Neural cell (in vitro differentiated cells): Measurements from ENCODE around the gene CFAP100. TPM values are rescaled to one million over a fixed set of nuclear protein-coding genes. Genes with fewer than 3 reads are reported as not detected.

Experiments used
- H2AFZ ChIP-seq: fragments of 200-600, 300-800 bp; sonication (generic), shearing (Covaris generic); 2 replicates; pipeline ENCODE4 v1.6.0; 2014; ENCODE audit warnings: low read depth, mild to moderate bottlenecking, antibody characterized with exemption, low read length, moderate library complexity
- H3F3A ChIP-seq: fragments of 200-600 bp; shearing (Covaris generic); 2 replicates; pipeline ENCODE4 v1.6.1; 2016; ENCODE audit warnings: mild to moderate bottlenecking, moderate library complexity, mixed read lengths, antibody characterized with exemption, low read length; ENCODE audit not compliant: insufficient read depth, poor library complexity, severe bottlenecking
- H3K27ac ChIP-seq: fragments of 200-600, 300-800 bp; sonication (generic), shearing (Covaris generic); 2 replicates; pipeline ENCODE4 v1.5.1; 2014; ENCODE audit warnings: mild to moderate bottlenecking, low read length, moderate library complexity
- H3K27me3 ChIP-seq: fragments of 300-800, 200-600 bp; sonication (generic), shearing (Covaris generic); 2 replicates; pipeline ENCODE4 v1.6.0; 2014; ENCODE audit warnings: mild to moderate bottlenecking, low read depth, low read length, moderate library complexity; ENCODE audit not compliant: insufficient read depth
- H3K36me3 ChIP-seq: fragments of 300-800, 200-600 bp; sonication (generic), shearing (Covaris generic); 2 replicates; pipeline ENCODE4 v1.5.1; 2014; ENCODE audit warnings: mild to moderate bottlenecking, antibody characterized with exemption, low read length, moderate library complexity; ENCODE audit not compliant: insufficient read depth
- H3K4me2 ChIP-seq: fragments of 300-800, 200-600 bp; sonication (generic), shearing (Covaris generic); 2 replicates; pipeline ENCODE4 v1.6.0; 2014; ENCODE audit warnings: mild to moderate bottlenecking, low read length
- H3K4me3 ChIP-seq: fragments of 300-800, 200-600 bp; sonication (generic), shearing (Covaris generic); 2 replicates; pipeline ENCODE4 v1.5.1; 2014; ENCODE audit warnings: mild to moderate bottlenecking, low read length, moderate library complexity
- H3K79me2 ChIP-seq: fragments of 200-600 bp; shearing (Covaris generic); replicated peaks from 2 replicates; pipeline ENCODE4 v1.6.0; 2014; ENCODE audit warnings: mild to moderate bottlenecking, low read length, moderate library complexity; ENCODE audit not compliant: insufficient read depth
- H3K9ac ChIP-seq: fragments of 300-800, 200-600 bp; sonication (generic), shearing (Covaris generic); 2 replicates; pipeline ENCODE4 v1.6.1; 2016; ENCODE audit warnings: mild to moderate bottlenecking, low read length, mixed read lengths
- H3K9me2 ChIP-seq: fragments of 200-600 bp; shearing (Covaris generic); 2 replicates; pipeline ENCODE4 v1.6.1; 2016; ENCODE audit warnings: mild to moderate bottlenecking, low read length, mixed read lengths; ENCODE audit not compliant: insufficient read depth
- H3K9me3 ChIP-seq: fragments of 200-600, 300-800 bp; sonication (generic), shearing (Covaris generic); 2 replicates; pipeline ENCODE4 v1.6.1; 2016; ENCODE audit warnings: mild to moderate bottlenecking, mixed run types, low read length, moderate library complexity, mixed read lengths
- H4K20me1 ChIP-seq: fragments of 200-600 bp; shearing (Covaris generic); 2 replicates; pipeline ENCODE4 v1.6.1; 2016; ENCODE audit warnings: mild to moderate bottlenecking, mixed run types; ENCODE audit not compliant: insufficient read depth
- CTCF ChIP-seq: fragments of 450-650 bp; IDR thresholded peaks from 2 replicates; pipeline ENCODE4 v1.5.1; 2014; ENCODE audit warnings: antibody characterized with exemption, mild to moderate bottlenecking, moderate library complexity; ENCODE audit not compliant: poor library complexity, severe bottlenecking
- EP300 ChIP-seq: fragments of 450-650 bp; conservative IDR thresholded peaks from 2 replicates; pipeline ENCODE4 v1.6.1; 2014; ENCODE audit warnings: antibody characterized with exemption, mild to moderate bottlenecking, moderate library complexity; ENCODE audit not compliant: poor library complexity, severe bottlenecking
- EZH2 ChIP-seq: fragments of 200-600, 300-800 bp; shearing (Covaris generic), sonication (generic); IDR thresholded peaks from 2 replicates; pipeline ENCODE4 v1.6.1; 2014; ENCODE audit warnings: antibody characterized with exemption, low read length, borderline replicate concordance, mild to moderate bottlenecking; ENCODE audit not compliant: insufficient read depth, poor library complexity, severe bottlenecking
- MXI1 ChIP-seq: fragments of 450-650 bp; conservative IDR thresholded peaks from 2 replicates; pipeline ENCODE4 v1.6.1; 2014; ENCODE audit warnings: antibody characterized with exemption, mild to moderate bottlenecking; ENCODE audit not compliant: poor library complexity, severe bottlenecking
- POLR2AphosphoS5 ChIP-seq: IDR thresholded peaks from 2 replicates; pipeline ENCODE4 v1.6.1; 2012
- RAD21 ChIP-seq: fragments of 450-650 bp; conservative IDR thresholded peaks from 2 replicates; pipeline ENCODE4 v1.6.1; 2014; ENCODE audit warnings: antibody characterized with exemption, mild to moderate bottlenecking, moderate library complexity
- SMC3 ChIP-seq: fragments of 450-650 bp; conservative IDR thresholded peaks from 2 replicates; pipeline ENCODE4 v1.6.1; 2014; ENCODE audit warnings: antibody characterized with exemption, mild to moderate bottlenecking, moderate library complexity; ENCODE audit not compliant: poor library complexity
- TAF1 ChIP-seq: IDR thresholded peaks from 2 replicates; pipeline ENCODE4 v1.6.1; 2012; ENCODE audit warnings: low read depth
- polyA plus RNA-seq: library from polyadenylated mRNA; depleted of rRNA; stranded (reverse); fragments of >200 nt; gene quantifications from 2 replicates; pipeline ENCODE4 v1.2.3, GENCODE V29; 2014
- TF ChIP-seq, protein P1 (sequence below): IDR thresholded peaks from 2 replicates; pipeline ENCODE4 v1.6.1; 2012; ENCODE audit warnings: borderline replicate concordance

CFAP100 gene
- polyA plus RNA-seq, 1 donor from 2014 or later, result not detected

DNA sequence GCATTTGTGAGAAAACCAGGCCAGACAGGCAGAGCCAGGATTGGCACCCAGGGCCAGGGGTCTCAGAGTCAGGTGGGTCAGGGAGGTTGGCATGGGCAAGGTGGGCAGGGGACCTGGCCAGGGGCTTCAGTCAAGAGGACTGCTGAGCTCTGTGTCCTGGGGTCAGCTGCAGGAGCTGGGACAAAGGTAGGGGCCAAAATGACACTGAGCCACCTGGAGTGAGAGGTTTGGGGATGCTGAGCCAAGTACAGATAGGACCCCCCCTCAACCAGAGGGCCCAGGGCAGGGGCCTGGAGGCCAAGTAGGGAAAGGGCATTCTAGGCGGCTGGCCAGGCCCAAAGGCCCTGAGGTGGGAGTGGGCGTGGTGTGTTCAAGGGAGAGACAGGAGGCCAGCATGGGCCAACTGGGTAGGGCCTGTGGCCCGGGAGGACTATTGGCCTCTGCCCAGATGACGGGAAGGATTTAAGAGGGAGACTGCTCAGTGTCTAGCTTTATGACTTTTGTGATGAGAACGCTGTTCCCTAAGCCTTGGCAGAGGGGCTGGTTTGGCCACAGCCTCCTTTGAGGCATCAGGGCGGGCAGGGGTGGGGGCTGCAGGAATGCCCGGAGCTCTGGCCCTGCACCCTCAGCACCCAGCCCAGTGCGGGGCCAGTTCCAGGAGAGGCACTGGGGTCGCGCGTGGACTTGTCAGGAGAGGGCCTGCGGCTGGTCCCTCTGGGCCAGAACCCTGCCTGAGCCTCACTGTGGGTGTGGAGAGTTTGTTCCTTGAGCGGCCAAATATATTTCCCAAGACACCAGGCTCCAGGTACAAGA lies 3.1 kb downstream of the CFAP100 start:
- no peaks in the 10 kb centered on the region for H4K20me1 ChIP-seq
- H3F3A ChIP-seq, result no peaks in the 10 kb centered on the region
- no peaks in the 10 kb centered on the region for H3K9me2 ChIP-seq
- H3K9me3 ChIP-seq, result no peaks in the 10 kb centered on the region
- no peaks in the 10 kb centered on the region for H3K36me3 ChIP-seq
- no peak overlapping the region for H3K4me2 ChIP-seq
- TF ChIP-seq EP300 (no peak), TAF1 (no peak), POLR2AphosphoS5 (no peak), CTCF (no peak), SMC3 (no peak), EZH2 (no peak), MXI1 (no peak)
- TF ChIP-seq, protein P1, sequence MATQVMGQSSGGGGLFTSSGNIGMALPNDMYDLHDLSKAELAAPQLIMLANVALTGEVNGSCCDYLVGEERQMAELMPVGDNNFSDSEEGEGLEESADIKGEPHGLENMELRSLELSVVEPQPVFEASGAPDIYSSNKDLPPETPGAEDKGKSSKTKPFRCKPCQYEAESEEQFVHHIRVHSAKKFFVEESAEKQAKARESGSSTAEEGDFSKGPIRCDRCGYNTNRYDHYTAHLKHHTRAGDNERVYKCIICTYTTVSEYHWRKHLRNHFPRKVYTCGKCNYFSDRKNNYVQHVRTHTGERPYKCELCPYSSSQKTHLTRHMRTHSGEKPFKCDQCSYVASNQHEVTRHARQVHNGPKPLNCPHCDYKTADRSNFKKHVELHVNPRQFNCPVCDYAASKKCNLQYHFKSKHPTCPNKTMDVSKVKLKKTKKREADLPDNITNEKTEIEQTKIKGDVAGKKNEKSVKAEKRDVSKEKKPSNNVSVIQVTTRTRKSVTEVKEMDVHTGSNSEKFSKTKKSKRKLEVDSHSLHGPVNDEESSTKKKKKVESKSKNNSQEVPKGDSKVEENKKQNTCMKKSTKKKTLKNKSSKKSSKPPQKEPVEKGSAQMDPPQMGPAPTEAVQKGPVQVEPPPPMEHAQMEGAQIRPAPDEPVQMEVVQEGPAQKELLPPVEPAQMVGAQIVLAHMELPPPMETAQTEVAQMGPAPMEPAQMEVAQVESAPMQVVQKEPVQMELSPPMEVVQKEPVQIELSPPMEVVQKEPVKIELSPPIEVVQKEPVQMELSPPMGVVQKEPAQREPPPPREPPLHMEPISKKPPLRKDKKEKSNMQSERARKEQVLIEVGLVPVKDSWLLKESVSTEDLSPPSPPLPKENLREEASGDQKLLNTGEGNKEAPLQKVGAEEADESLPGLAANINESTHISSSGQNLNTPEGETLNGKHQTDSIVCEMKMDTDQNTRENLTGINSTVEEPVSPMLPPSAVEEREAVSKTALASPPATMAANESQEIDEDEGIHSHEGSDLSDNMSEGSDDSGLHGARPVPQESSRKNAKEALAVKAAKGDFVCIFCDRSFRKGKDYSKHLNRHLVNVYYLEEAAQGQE, result no peak
- no peak overlapping the region for H2AFZ ChIP-seq
- no peak overlapping the region for H3K4me3 ChIP-seq
- H3K27ac ChIP-seq, result no peak overlapping the region
- H3K9ac ChIP-seq, result no peak overlapping the region
- H3K27me3 ChIP-seq, result no peaks in the 10 kb centered on the region
- H3K79me2 ChIP-seq, result no peaks in the 10 kb centered on the region

DNA sequence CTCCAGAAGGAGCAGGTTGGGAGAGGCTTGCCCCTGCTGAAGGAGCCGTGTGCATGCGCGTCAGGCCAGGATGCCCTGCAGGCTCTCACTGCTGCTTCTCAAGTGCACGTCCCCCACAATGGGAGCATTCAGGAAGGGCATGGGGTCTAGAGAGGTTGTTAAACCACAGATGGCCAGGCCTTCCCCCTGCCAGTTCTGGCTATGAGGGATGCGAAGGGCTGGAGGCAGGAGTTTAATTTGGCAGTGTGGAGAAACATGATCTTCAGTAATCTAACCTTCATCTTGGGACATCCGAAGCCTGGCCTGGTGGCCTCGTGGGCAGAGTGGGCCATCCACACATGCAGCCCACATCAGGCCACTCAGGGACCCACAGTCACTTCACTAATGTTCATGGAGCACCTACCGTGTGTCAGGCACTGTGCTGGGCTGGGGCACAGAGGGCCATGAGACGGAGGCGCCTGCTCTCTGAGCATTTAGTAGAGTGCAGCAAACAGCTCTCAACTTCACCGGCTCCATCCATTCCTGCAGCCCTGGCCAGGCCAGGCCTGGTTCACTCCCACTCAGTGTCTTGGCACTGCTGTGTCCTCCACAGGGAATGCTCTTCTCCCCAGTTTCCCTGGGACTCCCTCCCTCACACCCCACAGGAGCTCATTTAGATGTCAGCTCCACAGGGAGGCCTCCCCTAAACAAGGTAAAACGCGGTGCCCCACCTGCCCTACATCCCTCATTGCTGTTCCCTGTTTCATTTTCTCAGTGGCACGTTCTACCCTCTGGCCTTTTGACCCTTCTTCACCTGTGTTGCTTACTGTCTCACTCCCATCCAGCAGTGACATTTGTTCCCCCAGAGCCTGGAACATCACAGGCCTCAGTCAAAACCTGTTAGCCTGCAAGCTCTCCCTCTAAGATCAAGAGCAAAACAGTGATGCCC lies 4.0 kb downstream of the CFAP100 start:
- Histone ChIP-seq H3K4me3 (no peak overlapping the region), H4K20me1 (no peaks in the 10 kb centered on the region), H3K27me3 (no peaks in the 10 kb centered on the region), H2AFZ (no peak overlapping the region), H3F3A (no peaks in the 10 kb centered on the region), H3K27ac (no peak overlapping the region), H3K9me2 (no peaks in the 10 kb centered on the region), H3K36me3 (no peaks in the 10 kb centered on the region), H3K79me2 (no peaks in the 10 kb centered on the region), H3K9ac (no peak overlapping the region), H3K4me2 (no peak overlapping the region), H3K9me3 (no peaks in the 10 kb centered on the region)
- TF ChIP-seq CTCF (no peak), MXI1 (no peak), TAF1 (no peak), EZH2 (no peak), EP300 (no peak), RAD21 (no peak), SMC3 (no peak), POLR2AphosphoS5 (no peak)
- TF ChIP-seq, protein P1, result no peak
